HPDE6-E6E7 (cell line): ENCODE measurements around the gene AHRR.
A peak's percentile ranks its signal among the peaks of the same experiment; 100 is the strongest.

Experiments
- DNase-seq: peaks from one replicate; pipeline ENCODE4 v3.0.0; 2011; ENCODE audit warnings: missing footprints; ENCODE audit errors: extremely low spot score

Gene AHRR

DNA sequence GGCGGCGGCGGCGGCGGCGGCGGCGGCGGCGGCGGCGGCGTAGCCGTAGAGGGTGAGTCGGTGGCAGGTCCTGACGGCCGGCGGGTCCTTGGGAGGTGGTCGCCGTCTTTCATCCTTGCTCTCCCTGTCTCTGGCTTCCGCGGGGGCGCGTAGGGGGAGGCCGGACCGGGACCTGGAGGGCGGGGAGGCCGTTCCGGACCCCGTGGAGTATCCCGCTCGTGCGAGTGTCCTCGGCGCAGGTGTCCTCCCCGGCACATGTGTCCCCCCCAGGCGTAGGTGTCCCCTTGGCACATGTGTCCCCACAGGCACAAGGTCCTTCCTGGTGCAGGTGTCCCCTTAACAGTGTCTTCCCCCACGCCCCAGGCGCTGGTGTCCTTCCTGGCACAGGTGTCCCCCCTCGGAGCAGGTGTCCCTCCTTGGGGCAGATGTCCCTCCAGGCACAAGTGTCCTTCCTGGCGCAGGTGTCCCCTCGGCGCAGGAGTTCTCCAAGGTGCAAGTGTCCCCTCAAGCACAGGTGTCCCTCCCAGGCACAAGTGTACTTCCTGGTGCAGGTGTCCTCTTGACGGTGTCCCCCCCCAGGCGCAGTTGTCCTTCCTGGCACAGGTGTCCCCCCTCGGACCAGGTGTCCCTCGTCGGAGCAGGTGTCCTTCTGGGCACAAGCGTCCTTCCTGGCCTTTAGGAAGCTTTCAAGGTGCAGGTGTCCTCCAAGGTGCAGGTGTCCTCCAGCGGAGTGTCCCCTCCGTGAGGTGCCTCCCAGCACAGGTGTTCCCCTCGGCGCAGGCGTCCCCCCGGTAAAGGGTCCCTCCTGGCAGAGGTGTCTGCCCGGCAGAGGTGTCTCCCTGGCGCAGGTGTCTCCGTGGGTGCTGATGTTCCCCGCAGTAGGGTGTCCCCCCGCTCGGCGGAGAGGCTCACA is 122.0 kb downstream of the AHRR start:
- DNase-seq, result no peak

DNA sequence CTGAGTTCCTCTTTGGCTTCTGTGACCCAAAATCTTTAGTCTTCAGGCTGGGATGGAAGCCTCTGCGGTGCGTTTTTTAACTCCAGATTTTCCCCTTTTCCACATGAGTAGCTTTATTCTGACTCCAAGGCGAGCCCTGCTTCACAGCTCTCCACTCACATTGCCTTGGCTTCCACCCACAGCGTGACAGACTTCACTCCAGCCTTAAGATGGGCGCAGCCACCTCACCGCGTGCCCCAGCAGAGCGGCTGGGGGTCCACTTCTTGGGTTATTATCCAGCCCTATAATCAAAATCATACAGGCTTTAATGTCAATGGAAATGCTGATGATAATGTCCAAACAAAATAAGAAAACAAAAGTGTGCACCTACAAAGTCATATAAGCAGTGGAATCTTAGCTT is 122.7 kb downstream of the AHRR start:
- no peak for DNase-seq

DNA sequence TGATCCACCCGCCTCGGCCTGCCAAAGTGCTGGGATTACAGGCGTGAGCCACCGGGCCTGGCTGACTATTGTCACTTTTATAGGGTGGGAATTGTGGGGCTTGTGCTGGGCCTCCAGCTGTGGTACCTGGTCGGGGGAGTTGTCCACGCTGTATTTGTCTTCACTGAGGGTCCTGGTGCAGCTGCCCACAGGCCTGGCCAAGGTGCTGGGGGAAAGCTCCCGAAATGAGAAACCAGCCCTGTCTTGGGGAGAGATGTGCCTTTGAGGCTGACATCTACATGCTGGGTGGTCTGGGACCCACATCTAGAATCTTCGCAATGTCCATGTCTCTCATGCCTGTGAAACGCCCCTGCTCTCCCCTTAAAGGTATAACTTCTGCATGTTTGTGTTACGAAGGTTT is 124.1 kb downstream of the AHRR start:
- no peak for DNase-seq

DNA sequence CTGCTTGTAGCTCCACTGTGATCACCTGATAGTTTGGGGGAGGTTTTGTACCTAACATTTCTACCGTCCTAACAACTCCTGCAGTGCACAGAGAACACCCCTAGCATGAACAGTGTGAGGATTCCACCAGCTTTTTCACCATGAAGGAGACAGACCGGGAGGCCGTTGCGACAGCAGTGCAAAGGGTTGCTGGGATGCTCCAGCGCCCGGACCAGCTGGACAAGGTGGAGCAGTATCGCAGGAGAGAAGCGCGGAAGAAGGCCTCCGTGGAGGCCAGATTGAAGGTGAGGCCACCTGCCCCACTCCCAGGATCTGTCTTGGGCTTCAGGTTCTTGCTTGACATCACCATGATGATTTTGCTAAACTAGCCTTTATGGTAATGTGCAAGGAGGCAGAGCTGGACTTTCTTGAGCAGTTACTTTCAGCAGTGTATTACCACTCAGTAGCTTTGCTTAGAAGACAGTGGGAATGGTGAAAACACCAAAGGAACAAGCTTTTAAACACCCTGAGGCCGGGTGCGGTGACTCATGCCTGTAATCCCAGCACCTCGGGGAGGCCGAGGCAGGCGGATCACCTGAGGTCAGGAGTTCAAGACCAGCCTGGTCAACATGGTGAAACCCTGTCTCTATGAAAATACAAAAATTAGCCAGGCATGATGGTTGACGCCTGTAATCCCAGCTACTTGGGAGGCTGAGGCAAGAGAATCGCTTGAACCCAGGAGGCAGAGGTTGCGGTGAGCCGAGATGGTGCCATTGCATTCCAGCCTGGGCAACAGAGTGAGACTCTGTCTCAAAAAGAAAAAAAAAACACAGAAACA is 124.8 kb downstream of the AHRR start:
- no peak for DNase-seq

DNA sequence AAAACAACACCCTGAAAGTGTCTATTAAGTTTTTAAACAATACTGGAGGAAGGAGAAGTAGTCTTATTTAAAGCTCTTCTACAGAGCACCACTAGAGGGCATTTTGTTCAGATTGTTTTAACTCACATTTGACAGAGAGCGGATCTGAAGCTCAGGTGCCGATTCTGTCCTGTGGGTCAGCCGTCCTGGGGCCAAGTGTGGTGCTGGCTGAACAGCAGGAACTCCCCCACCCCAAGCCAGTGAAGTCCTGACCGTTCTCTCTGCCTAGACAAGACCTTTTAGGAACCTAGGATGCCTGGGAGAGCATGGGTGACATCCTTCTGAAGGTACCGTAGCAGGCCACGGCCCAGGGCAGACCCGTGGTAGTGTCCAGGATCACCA is 125.4 kb downstream of the AHRR start:
- DNase-seq, result no peak

DNA sequence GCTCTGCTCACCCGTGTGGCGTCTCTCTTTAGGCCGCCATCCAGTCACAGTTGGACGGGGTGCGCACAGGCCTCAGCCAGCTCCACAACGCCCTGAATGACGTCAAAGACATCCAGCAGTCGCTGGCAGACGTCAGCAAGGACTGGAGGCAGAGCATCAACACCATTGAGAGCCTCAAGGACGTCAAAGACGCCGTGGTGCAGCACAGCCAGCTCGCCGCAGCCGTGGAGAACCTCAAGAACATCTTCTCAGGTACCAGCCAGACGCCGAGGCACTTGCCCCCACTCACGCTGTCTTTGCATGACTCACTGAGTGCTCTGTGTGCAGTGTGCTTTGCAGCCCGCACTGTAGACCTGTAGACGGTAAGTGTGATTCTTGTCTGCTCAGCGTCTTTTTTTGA is 126.0 kb downstream of the AHRR start:
- no peak for DNase-seq

DNA sequence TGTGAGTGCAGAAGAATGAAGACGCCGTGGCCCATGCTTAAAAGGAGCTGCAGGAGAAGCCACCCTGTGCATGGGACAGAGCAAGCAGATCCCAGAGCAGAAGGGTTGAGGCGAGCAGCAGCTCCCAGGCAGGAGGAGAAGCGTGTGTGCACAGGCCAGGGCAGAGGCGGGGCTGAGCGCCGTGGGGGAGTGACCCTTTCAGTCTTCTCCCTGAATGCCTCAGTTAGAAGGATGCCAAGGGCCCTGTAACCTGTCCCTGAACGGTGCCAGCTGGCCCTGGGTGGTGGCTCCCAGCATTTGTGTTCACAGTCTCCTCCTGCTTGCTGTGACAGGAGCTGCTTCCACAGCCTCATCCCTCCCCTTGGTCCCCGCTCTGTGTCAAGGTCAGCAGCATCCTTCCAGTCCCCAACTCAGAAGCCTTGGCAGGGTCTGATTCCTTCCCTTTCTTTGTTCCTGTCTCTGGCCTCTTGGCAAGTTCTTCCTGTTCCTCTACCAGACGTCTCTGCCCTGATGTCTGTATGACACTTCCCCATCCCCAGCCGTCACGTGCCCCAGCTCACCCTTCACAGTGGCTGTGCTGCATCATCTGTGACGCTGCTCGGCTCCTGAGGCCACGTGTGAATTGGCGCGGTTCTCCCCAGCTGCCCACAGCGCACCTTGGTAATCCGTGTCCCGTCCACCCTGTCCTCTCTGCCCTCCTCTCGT is 126.7 kb downstream of the AHRR start:
- DNase-seq, result no peak

DNA sequence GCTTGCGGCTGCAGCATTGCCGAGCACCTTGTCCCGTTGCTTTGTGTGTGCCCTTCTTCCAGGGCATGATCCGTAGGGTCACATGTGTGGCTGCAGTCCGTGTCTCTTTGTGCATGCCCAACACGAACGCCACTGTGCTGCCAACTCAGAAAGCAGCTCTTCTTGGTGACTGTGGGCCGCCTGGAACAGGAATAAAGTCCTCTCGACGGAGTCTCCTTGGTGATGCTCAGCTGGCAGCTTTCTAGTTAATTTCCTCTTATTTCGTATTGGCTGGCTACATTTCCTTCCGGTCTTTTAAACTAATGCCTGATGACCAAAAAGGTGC is 127.2 kb downstream of the AHRR start:
- no peak for DNase-seq

DNA sequence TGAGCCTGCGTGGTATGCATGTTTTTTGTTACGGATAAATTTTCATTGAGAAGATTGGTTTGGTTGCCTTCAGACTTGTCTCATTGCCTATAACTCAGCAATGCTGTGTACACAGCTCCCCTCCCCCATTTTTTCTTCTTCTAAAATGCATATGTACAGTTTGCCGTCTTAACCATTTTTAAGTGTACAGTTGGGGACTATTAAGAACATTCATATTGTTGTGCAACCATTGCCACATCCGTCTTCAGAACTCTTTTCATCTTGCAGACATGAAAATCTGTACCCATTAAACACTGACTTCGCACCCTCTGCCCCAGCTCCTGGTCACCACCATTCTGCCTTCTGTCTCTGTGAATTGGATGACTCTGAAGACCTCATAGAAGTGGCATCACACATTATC is 127.6 kb downstream of the AHRR start:
- no peak for DNase-seq

DNA sequence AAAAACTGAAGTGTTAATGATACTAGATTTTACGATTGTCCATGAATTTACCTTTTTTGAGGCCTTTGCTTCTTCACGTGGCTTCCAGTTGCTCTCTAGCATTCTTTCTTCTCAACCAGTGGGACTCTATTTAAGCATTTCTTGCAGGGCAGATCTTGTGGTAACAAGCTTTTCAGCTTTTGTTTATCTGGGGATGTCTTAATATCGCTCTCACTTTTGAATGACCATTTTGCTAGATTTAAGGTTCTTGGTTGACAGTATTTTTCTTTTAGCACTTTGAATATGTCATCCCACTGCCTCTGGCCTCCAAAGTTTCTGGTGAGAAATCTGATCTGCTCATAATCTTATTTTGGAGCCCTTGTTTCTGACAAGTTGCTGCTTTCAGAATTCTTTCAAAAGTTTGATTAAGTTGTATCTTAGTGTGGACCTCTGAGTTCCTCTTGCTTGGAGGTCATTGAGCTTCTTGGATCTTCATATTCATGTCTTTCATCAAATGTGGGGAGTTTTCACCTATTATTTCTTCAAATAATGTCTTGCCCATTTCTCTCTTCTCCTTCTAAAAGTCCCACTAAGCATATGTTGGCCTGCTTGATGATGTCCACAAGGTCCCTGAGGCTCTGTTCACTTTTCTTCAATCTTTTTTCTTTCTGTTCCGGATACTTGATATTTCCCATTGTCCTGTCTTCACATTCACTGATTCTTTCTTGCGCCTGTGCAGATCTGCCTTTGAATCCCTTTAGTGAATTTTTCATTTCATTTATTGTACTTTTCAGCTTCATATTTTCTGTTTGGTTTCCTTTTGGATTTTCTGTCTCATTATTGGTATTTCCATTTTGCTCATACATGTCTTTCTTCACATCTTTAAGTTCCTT is 130.3 kb downstream of the AHRR start:
- no peak for DNase-seq

DNA sequence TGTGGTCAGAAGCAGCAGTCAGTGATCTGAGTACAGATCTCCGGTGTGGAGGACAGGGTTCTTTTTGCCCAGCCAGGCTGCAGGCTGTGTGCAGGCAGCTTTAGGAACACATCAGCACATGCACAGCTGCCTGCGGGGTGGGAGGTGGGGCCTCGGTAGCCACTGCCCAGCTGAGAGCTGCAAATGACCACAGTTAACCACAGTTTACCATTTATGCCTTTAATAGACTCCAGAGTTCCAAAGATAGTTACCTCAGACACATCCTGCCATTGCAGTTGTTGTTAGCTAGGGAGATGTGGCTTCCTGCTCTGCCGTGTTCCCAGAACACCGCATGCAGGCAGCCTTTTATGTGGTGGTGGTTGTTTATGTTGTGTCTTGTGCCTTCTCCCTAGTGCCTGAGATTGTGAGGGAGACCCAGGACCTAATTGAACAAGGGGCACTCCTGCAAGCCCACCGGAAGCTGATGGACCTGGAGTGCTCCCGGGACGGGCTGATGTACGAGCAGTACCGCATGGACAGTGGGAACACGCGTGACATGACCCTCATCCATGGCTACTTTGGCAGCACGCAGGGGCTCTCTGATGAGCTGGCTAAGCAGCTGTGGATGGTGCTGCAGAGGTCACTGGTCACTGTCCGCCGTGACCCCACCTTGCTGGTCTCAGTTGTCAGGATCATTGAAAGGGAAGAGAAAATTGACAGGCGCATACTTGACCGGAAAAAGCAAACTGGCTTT is 131.6 kb downstream of the AHRR start:
- DNase-seq, result no peak

DNA sequence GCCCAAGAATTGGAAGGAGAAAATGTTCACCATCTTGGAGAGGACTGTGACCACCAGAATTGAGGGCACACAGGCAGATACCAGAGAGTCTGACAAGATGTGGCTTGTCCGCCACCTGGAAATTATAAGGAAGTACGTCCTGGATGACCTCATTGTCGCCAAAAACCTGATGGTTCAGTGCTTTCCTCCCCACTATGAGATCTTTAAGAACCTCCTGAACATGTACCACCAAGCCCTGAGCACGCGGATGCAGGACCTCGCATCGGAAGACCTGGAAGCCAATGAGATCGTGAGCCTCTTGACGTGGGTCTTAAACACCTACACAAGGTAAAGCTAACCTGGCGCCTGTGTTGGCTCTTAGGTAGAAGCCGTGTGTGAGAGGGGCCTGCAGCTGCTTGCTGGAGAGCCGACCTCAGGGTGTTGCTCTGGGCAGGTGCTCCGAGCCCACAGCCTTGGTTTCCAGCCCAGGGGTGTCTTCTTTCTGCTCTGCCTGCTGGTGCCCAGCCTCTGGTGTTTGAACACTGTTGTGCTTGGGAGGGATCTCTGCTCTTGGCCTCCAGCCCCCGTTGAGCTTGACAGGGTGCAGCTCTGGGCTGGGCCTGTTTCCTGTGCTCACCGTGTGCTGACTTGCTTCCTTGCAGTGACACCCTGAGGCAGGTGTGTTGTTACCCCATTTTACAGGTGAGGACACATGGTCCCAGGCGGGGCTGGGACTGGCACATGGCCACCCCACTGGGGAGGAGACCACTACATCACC is 132.4 kb downstream of the AHRR start:
- DNase-seq, result no peak

DNA sequence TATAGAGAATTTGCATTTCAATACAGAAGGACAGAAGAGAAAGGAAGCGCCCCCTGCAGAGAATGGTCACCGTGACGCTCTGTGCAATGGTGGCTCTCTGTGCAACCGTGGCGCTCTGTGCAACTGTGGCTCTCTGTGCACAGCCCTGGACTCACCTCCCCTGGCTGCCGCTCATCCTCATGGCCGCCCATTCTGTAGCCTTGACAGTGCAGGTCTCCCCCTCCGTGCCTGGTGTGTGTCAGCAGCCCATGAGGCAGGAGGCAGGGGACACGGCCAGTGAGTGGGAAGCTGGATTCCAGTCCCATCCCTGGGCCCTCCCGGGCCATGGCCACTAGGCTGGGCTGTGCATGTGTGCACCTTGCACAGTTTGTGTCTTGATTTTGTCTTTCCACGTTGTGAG is 133.4 kb downstream of the AHRR start:
- no peak for DNase-seq

DNA sequence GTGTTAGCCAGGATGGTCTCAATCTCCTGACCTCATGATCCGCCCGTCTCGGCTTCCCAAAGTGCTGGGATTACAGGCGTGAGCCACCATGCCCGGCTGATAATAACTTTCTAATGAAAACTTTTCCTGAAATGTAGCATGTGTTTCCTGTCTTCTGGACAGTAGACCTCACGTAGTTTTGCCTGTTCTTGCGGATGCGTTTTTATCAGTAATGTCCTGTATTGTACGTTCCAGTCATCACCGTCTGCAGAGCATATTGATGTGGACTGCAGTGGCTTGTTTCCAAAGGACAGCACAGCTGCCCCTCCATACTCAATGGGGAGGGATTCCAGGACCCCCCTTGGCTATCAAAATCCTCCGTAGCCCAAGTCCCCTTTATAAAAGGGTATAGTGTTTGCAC is 134.3 kb downstream of the AHRR start:
- no peak for DNase-seq

DNA sequence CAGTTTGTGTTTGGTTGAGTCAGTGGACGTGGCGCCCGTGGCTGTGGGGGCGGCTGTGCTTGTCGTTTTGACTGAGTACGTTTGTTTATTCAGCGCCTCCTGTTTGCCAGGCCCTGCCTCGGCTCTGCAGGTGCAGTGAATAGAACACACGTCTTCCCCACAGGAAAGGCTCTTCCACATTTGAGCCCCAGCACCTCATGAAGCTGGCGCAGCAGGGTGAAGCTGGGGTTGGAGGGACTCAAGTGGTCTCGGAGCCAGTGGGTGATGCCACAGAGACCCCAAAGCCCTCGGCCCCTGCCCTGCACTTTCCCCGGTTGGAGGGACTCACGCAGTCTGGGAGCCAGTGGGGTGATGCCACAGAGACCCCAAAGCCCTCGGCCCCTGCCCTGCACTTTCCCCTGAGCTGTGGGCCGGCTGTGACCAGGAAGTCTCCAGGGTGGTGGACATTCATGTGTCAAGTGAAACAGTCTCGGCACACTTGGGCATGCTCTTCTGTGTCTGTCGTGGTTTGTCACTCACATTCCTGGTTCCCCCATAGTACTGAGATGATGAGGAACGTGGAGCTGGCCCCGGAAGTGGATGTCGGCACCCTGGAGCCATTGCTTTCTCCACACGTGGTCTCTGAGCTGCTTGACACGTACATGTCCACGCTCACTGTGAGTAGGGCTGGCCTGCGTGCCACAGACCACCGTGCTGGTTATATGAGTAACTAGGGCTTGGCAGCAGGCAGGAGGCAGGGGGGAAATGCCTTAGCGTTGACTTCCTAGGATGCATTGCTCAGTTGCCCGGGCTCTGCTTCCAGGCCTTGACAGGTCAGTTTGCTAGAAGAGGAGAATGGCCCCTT is 135.1 kb downstream of the AHRR start:
- DNase-seq, result no peak

DNA sequence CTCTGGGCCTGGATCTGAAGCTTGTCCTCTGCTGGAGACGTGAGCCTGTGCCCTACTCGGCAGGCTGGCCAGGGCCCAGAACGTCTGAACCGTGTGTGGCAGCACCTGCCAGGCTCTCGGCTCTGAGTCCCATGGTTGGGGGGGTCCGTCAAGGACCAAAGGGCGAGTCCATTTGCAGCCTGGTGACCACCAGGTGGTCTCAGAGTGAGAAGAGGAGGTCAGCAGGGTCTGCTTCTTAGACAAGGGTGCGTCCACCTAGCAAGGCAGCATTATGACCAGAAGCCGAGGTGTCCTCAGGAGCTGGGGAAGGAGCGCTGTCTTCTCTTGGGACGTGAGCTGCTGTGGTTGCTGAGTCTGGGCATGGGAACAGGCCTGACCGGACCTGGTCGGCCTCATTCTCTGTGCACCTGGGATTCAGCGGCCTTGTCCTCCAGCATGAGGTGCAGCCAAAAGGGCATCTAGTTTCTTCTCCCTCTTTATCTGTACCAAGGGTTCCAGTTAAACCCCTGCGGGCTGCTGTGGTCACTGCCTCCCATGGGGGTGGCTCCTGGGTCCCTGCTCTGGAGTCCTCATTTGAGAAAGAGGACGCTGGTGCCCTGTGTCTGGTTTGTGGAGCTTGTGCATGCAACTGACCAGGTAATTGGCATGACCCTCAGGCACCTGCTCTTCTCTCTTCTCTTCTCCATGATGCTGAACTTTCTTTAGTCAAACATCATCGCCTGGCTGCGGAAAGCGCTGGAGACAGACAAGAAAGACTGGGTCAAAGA is 135.9 kb downstream of the AHRR start:
- DNase-seq, result no peak

DNA sequence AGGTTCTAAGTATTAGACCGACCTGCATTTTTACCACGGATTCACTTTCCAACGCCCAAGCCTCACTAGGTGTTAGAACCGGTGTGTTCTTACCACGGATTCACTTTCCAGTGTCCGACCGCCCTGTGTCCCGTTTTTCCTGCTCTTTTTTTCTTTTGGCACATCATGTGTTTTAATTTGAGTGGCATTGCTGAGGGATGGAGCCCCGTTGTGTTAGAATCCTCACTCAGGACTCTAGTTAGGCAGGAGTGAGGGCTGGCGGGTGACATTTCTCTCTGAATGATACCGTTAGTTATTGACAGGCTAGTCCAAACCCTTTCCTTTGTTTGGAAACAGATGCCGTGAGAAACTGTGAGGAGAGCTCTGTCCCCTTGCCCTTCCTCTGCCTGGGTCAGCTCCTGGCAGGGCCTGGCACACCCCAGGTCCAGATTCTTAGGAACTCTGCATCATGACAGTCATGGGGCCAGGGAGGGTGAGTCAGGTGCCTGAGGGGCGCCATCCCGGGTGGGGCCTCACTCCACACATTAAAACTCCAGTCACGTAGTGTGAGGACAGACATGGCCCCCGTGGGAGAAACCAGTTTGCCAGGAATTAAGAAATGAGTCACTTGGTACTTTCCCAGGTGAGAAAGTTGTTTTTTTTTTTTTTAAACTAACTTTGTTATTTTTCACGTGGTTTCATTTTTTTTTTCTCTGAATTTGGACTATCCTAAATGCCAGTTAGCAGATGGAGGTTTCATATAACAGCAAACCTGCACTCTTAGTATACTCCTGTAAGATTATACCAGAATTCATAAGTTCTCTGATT is 137.2 kb downstream of the AHRR start:
- DNase-seq, result peak; percentile 97
